Measurements from ENCODE around the gene MACO1. TPM values are rescaled to one million over a fixed set of nuclear protein-coding genes. Genes with fewer than 3 reads are reported as not detected.

MACO1 gene
- total and polyA plus RNA-seq, 9 of the 15 experiments (the other 6 are each of a cell fraction or from before 2014, with no cell fraction given), result 4.6 to 28.4 (median 21.7) TPM

DNA sequence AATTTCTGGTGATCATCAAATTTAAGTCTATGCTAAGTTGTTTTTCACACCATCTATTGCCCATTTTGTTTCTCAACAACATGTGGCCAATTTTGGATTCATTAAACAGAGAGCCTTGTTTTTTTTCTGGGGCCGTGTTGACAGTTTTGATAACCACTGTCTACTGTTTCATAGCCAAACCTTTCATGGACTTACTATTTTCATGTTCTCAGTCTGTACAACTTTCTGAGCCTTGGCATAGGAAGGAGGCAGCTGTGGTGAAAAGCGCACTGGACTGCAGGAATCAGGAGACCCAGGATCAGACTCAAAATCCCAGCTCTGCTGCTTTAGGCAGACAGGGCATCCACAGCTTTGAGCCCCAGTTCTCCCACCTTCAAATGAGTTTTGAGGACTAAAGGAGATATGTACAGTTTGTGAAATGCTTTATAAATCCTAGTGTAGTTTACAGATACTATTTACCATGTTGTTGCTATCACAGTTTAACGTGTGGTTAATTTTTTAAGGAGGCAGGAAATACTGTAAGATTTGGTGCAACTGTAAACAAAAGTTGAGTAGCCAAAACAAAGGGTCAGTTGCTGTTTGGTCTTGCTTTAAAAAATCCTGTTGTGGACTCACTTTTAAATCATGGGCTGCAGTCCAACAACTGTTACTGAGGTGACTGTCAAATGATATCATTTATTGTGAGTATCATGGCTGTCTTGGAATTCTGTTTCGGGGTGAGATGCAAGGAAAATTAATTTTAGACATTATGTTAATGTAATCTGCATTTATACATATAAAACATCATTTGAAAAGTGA, 2.9 kb downstream of the MACO1 start:
- CTCF ChIA-PET (ENCODE audit: low intra/inter-chr PET ratio), result no interaction called here
- 30% methylated on average over 4 of the region's 4 CpGs for WGBS (ENCODE audit: insufficient coverage, low coverage, missing lambda C conversion rate)
- TF ChIP-seq BRF1 (IDR thresholded peaks at IDR 0.05; ENCODE audit: borderline replicate concordance, extremely low read depth, insufficient read length) (no peak), NFXL1 (CRISPR knock-in tag; IDR thresholded peaks at IDR 0.05) (no peak), KAT7 (CRISPR knock-in tag; IDR thresholded peaks at IDR 0.05; ENCODE audit: borderline replicate concordance) (0 out of 2 replicates have a peak, but pooled peaks have one; percentile 51), U2AF1 (optimal IDR thresholded peaks at IDR 0.05; ENCODE audit: low read depth, low read length) (no peak), PCBP2 (IDR thresholded peaks at IDR 0.05; ENCODE audit: low read depth, low read length, poor library complexity, severe bottlenecking) (no peak), RBM17 (IDR thresholded peaks at IDR 0.05; ENCODE audit: borderline replicate concordance, low read depth, low read length) (no peak), ATF7 (IDR thresholded peaks at IDR 0.05) (no peak), NFIC (IDR thresholded peaks at IDR 0.05) (0 out of 2 replicates have a peak, but pooled peaks have one; percentile 36), RBBP5 (IDR thresholded peaks at IDR 0.05; ENCODE audit: borderline replicate concordance, insufficient read depth, low read length, poor library complexity, severe bottlenecking) (peak; percentile 14), GATAD2A (IDR thresholded peaks at IDR 0.05) (no peak)
- TF ChIP-seq, protein P1, sequence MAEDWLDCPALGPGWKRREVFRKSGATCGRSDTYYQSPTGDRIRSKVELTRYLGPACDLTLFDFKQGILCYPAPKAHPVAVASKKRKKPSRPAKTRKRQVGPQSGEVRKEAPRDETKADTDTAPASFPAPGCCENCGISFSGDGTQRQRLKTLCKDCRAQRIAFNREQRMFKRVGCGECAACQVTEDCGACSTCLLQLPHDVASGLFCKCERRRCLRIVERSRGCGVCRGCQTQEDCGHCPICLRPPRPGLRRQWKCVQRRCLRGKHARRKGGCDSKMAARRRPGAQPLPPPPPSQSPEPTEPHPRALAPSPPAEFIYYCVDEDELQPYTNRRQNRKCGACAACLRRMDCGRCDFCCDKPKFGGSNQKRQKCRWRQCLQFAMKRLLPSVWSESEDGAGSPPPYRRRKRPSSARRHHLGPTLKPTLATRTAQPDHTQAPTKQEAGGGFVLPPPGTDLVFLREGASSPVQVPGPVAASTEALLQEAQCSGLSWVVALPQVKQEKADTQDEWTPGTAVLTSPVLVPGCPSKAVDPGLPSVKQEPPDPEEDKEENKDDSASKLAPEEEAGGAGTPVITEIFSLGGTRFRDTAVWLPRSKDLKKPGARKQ (CRISPR knock-in tag; IDR thresholded peaks at IDR 0.05), result no peak
- TF ChIP-seq, protein P2, sequence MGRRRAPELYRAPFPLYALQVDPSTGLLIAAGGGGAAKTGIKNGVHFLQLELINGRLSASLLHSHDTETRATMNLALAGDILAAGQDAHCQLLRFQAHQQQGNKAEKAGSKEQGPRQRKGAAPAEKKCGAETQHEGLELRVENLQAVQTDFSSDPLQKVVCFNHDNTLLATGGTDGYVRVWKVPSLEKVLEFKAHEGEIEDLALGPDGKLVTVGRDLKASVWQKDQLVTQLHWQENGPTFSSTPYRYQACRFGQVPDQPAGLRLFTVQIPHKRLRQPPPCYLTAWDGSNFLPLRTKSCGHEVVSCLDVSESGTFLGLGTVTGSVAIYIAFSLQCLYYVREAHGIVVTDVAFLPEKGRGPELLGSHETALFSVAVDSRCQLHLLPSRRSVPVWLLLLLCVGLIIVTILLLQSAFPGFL (CRISPR knock-in tag; IDR thresholded peaks at IDR 0.05), result 0 out of 2 replicates have a peak, but pooled peaks have one; percentile 66
- TF ChIP-seq, protein P3, sequence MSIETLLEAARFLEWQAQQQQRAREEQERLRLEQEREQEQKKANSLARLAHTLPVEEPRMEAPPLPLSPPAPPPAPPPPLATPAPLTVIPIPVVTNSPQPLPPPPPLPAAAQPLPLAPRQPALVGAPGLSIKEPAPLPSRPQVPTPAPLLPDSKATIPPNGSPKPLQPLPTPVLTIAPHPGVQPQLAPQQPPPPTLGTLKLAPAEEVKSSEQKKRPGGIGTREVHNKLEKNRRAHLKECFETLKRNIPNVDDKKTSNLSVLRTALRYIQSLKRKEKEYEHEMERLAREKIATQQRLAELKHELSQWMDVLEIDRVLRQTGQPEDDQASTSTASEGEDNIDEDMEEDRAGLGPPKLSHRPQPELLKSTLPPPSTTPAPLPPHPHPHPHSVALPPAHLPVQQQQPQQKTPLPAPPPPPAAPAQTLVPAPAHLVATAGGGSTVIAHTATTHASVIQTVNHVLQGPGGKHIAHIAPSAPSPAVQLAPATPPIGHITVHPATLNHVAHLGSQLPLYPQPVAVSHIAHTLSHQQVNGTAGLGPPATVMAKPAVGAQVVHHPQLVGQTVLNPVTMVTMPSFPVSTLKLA (conservative IDR thresholded peaks at IDR 0.05), result 0 out of 4 replicates have a peak, but pooled peaks of 1 of the 2 experiments have one; percentile 13
- TF ChIP-seq, protein P4, sequence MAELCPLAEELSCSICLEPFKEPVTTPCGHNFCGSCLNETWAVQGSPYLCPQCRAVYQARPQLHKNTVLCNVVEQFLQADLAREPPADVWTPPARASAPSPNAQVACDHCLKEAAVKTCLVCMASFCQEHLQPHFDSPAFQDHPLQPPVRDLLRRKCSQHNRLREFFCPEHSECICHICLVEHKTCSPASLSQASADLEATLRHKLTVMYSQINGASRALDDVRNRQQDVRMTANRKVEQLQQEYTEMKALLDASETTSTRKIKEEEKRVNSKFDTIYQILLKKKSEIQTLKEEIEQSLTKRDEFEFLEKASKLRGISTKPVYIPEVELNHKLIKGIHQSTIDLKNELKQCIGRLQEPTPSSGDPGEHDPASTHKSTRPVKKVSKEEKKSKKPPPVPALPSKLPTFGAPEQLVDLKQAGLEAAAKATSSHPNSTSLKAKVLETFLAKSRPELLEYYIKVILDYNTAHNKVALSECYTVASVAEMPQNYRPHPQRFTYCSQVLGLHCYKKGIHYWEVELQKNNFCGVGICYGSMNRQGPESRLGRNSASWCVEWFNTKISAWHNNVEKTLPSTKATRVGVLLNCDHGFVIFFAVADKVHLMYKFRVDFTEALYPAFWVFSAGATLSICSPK (IDR thresholded peaks at IDR 0.05; ENCODE audit: borderline replicate concordance), result no peak

More for the DNA sequence above, 2.9 kb downstream of the MACO1 start:
- Histone ChIP-seq H3K36me3 (ENCODE audit: control insufficient read depth, insufficient read depth, low read length) (peaks cover 34% of the 10 kb centered on the region), H3K27me3 (ENCODE audit: control insufficient read depth in 2 of 2, insufficient read depth in 2 of 2, low read length in 2 of 2) (no peaks in the 10 kb centered on the region), H3K4me1 (replicated peaks in 1 of 2; ENCODE audit: control insufficient read depth in 2 of 2, insufficient read depth in 2 of 2, low read length in 2 of 2) (peaks cover 14 to 46% of the 10 kb centered on the region in 2 experiments), H3K27ac (ENCODE audit: extremely low read depth, low read depth, low read length) (peak overlapping the region; percentile 30; the same call in 2 of the 3 replicates), H3K9me1 (ENCODE audit: control insufficient read depth, insufficient read depth, low read length) (no peaks in the 10 kb centered on the region), H4K20me1 (replicated peaks; ENCODE audit: control insufficient read depth, insufficient read depth, low read length) (0 out of 2 replicates have a peak, but pooled peaks cover 5% of the 10 kb centered on the region), H3K4me2 (ENCODE audit: insufficient read depth, low read length) (peak overlapping the region; percentile 57), H3K9ac (ENCODE audit: insufficient read depth in 1 of 2, low read depth in 2 of 2, low read length in 2 of 2) (peak overlapping the region; percentile 77 to 82; a peak in 2 of 4 replicates), H3K4me3 (peak overlapping the region; percentile 78; the same call in 1 of the 2 replicates), H2AFZ (ENCODE audit: low read depth, low read length) (no peak overlapping the region), H3K9me3 (replicated peaks; ENCODE audit: control insufficient read depth, insufficient read depth, low read depth, low read length) (no peaks in the 10 kb centered on the region), H3K79me2 (ENCODE audit: control insufficient read depth, insufficient read depth, low read length) (peaks cover 90% of the 10 kb centered on the region)
- in situ Hi-C loops (cut with MboI) (no loop called here), intact Hi-C loops (cut with micrococcal nuclease) (loop anchor here (5.0 to 10.0 kb wide), 2 partner anchors 34 to 149 kb away; no protein-coding TSS in a partner anchor)
- POLR2A ChIA-PET, result interaction anchor here (1.1 to 3.1 kb wide), 4 partner anchors 8 to 17 kb away, joined by 4 to 15 read pairs (median 9); no protein-coding TSS in a partner anchor
- no TSS peak for BruUV-seq (replicated peaks)
- DNase-seq (ENCODE audit: extremely low read depth in 1 of 4, low spot score in 3 of 4) (no peak), FAIRE-seq (peak; percentile 26), ATAC-seq (no peak)

Data from K562 (cell line).